Osteocyte (in vitro differentiated cells): ENCODE results near the gene ZBTB25. TPM values are rescaled to one million over a fixed set of nuclear protein-coding genes. Genes with fewer than 3 reads are reported as not detected.
A peak's percentile ranks its signal among the peaks of the same experiment; 100 is the strongest.

ENCODE experiments used
- DNase-seq: peaks from one replicate; pipeline ENCODE4 v3.0.0; 2021; ENCODE audit warnings: mixed read lengths; ENCODE audit not compliant: unreplicated experiment; ENCODE audit errors: extremely low spot score
- H3K27ac Mint-ChIP-seq: one replicate; pipeline ENCODE4 v1.8.0; 2021; ENCODE audit warnings: mild to moderate bottlenecking, mixed read lengths; ENCODE audit not compliant: unreplicated experiment
- H3K27me3 Mint-ChIP-seq: one replicate; pipeline ENCODE4 v1.8.0; 2021; ENCODE audit warnings: mixed read lengths; ENCODE audit not compliant: unreplicated experiment
- H3K36me3 Mint-ChIP-seq: one replicate; pipeline ENCODE4 v1.8.0; 2021; ENCODE audit warnings: mixed read lengths; ENCODE audit not compliant: unreplicated experiment
- H3K4me1 Mint-ChIP-seq: one replicate; pipeline ENCODE4 v1.8.0; 2021; ENCODE audit warnings: mixed read lengths; ENCODE audit not compliant: unreplicated experiment
- H3K4me3 Mint-ChIP-seq: one replicate; pipeline ENCODE4 v1.8.0; 2021; ENCODE audit warnings: mild to moderate bottlenecking, moderate library complexity, mixed read lengths; ENCODE audit not compliant: unreplicated experiment
- H3K9me3 Mint-ChIP-seq: one replicate; pipeline ENCODE4 v1.8.0; 2021; ENCODE audit warnings: mixed read lengths; ENCODE audit not compliant: unreplicated experiment
- total RNA-seq: library from RNA; stranded (reverse); gene quantifications from 2 replicates; pipeline ENCODE4 v1.2.1, GENCODE V29; 2021
- TF ChIP-seq, protein P1 (sequence below): fragments of 200-600 bp; sonication (generic); IDR thresholded peaks from 2 replicates; pipeline ENCODE4 v1.5.0; 2021; ENCODE audit warnings: antibody characterized with exemption, mild to moderate bottlenecking, moderate library complexity

Gene ZBTB25
- total RNA-seq, 1 donor from 2014 or later, result 10.9 TPM

- no peak for DNase-seq
- Mint-ChIP-seq H3K27me3 (no peaks in the 10 kb centered on the region), H3K4me1 (peaks cover 19% of the 10 kb centered on the region), H3K27ac (no peak overlapping the region), H3K9me3 (no peaks in the 10 kb centered on the region), H3K4me3 (no peak overlapping the region), H3K36me3 (peaks cover 52% of the 10 kb centered on the region)
- TF ChIP-seq, protein P1, sequence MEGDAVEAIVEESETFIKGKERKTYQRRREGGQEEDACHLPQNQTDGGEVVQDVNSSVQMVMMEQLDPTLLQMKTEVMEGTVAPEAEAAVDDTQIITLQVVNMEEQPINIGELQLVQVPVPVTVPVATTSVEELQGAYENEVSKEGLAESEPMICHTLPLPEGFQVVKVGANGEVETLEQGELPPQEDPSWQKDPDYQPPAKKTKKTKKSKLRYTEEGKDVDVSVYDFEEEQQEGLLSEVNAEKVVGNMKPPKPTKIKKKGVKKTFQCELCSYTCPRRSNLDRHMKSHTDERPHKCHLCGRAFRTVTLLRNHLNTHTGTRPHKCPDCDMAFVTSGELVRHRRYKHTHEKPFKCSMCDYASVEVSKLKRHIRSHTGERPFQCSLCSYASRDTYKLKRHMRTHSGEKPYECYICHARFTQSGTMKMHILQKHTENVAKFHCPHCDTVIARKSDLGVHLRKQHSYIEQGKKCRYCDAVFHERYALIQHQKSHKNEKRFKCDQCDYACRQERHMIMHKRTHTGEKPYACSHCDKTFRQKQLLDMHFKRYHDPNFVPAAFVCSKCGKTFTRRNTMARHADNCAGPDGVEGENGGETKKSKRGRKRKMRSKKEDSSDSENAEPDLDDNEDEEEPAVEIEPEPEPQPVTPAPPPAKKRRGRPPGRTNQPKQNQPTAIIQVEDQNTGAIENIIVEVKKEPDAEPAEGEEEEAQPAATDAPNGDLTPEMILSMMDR, result no peak
Measured at GRCh38 chr14:64423987-64424386, 79.7 kb downstream of the ZBTB25 start.

- Mint-ChIP-seq H3K9me3 (no peaks in the 10 kb centered on the region), H3K27ac (no peak overlapping the region), H3K27me3 (no peaks in the 10 kb centered on the region), H3K4me1 (peaks cover 19% of the 10 kb centered on the region), H3K4me3 (no peak overlapping the region), H3K36me3 (peaks cover 51% of the 10 kb centered on the region)
- TF ChIP-seq, protein P1, result no peak
- no peak for DNase-seq
Measured at GRCh38 chr14:64422756-64423155, 80.9 kb downstream of the ZBTB25 start.

DNA sequence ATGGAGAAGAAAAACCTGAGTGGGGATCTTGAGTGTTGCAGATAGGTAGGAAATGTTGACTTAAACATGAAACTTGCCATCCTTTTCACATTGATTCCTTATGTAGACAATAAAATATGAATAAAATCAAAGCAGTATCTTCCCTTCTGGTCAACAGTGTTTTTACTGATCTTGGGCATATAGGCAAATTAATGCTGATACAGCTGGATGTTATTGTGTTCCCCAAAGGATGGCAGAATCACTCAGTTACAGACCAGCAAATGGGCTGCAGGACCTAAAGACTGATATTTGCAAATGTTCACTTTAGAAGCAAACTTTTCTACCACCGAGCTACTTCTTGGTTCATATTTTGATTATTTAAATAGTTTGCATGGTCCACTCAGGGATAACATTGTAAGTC lies 81.6 kb downstream of the ZBTB25 start:
- H3K4me1 Mint-ChIP-seq, result peaks cover 23% of the 10 kb centered on the region
- TF ChIP-seq, protein P1, result no peak
- DNase-seq, result no peak
- no peak overlapping the region for H3K4me3 Mint-ChIP-seq
- no peaks in the 10 kb centered on the region for H3K27me3 Mint-ChIP-seq
- H3K36me3 Mint-ChIP-seq, result peaks cover 50% of the 10 kb centered on the region
- H3K27ac Mint-ChIP-seq, result no peak overlapping the region
- no peaks in the 10 kb centered on the region for H3K9me3 Mint-ChIP-seq

DNA sequence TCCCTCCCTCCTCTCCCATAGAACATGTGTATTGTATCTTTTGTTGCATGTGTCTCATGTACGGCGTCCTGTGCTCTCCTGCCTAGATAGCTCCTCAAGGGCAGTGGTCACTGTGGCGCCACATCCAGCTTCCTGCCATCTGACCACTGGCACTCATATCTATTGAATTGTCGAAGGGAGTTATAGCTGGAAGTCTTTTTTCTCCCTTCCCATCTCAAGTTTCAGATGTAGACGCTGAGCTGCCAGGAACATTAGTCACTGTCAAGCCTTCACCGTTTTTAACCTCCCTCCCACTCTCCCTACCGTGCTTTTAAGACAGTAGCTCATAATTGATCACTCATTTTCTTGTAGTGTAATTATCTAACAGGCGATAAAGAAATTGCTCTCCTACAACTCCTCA lies 82.5 kb downstream of the ZBTB25 start:
- TF ChIP-seq, protein P1, result no peak
- Mint-ChIP-seq H3K4me3 (no peak overlapping the region), H3K4me1 (peaks cover 30% of the 10 kb centered on the region), H3K27me3 (no peaks in the 10 kb centered on the region), H3K9me3 (no peaks in the 10 kb centered on the region), H3K36me3 (peaks cover 50% of the 10 kb centered on the region), H3K27ac (peak overlapping the region; percentile 88)
- no peak for DNase-seq

DNA sequence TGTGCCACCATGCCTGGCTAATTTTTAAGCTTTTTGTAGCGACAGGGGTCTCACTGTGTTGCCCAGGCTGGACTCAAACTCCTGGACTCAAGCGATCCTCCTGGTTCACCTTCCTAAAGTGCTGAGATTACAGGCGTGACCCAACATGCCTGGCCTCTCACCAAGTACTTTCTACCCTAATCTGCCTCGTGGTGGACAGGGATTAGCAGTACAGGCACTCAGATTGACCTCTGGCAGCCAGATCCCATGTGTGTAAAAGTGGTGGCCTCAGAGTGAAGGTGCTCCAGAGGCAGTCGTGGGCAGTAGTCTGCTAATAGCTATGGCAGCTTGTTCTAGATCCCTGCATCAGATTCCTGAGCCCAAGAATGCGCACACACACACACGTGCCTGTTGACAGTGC lies 84.6 kb downstream of the ZBTB25 start:
- TF ChIP-seq, protein P1, result no peak
- H3K36me3 Mint-ChIP-seq, result peaks cover 44% of the 10 kb centered on the region
- H3K27me3 Mint-ChIP-seq, result no peaks in the 10 kb centered on the region
- H3K4me3 Mint-ChIP-seq, result no peak overlapping the region
- no peak for DNase-seq
- no peaks in the 10 kb centered on the region for H3K9me3 Mint-ChIP-seq
- no peak overlapping the region for H3K27ac Mint-ChIP-seq
- H3K4me1 Mint-ChIP-seq, result peaks cover 30% of the 10 kb centered on the region
